K562 (cell line): Measurements from ENCODE around the gene COX14. TPM values are rescaled to one million over a fixed set of nuclear protein-coding genes. Genes with fewer than 3 reads are reported as not detected.

Experiments used
- ATAC-seq: fragments of 200-7000 bp; cut with Tn5 transposase; 3 replicates; pipeline ENCODE4 v1.9.1; 2020; ENCODE audit warnings: moderate library complexity
- BruUV-seq: library from RNA; stranded (reverse); fragments of 400-500 nt; replicated peaks from 2 replicates; lab custom pipeline; 2021; lab: Mats Ljungman, UMichigan
- CTCF ChIA-PET: fragments of 300-600 bp; formaldehyde crosslinking; extraction: SDS; loops from one replicate; lab custom pipeline; 2021; ENCODE audit warnings: low intra/inter-chr PET ratio; lab: Yijun Ruan, JAX
- POLR2A ChIA-PET: fragments of 300-600, 350-650 bp; sonication (Branson Sonifier 250); formaldehyde crosslinking; extraction: SDS; loops from one replicate; lab custom pipeline; 2021; ENCODE audit warnings: antibody characterized with exemption, inconsistent platforms; lab: Yijun Ruan, JAX
- DNase-seq, 4 experiments: peaks; one replicate each; pipeline versions ENCODE4 v3.0.0 to v3.0.0-alpha.2; 2011 to 2018; ENCODE audit warnings: low spot score in 3 of 4, mixed read lengths in 3 of 4; ENCODE audit errors: extremely low read depth in 1 of 4
- FAIRE-seq: peaks from 2 replicates; lab custom pipeline; 2011; peaks lifted over from hg19 to GRCh38; lab: Jason Lieb, UNC
- H2AFZ ChIP-seq: 2 replicates; pipeline ENCODE4 v1.6.0; 2011; ENCODE audit warnings: low read depth, low read length, control low read depth, inconsistent platforms
- H3K27ac ChIP-seq: fragments of 200-600 bp; 3 replicates; pipeline ENCODE4 v1.8.0; 2011; ENCODE audit warnings: low read depth, mild to moderate bottlenecking, control low read depth, inconsistent platforms, low read length, moderate library complexity, mixed read lengths; ENCODE audit errors: extremely low read depth
- H3K27me3 ChIP-seq, 2 experiments: fragments of 300-600 bp in 1 of 2; 2 replicates in 1 of 2; 3 replicates in 1 of 2; pipeline versions ENCODE4 v1.6.0 to v1.8.0; 2011; ENCODE audit warnings: inconsistent platforms in 2 of 2, low read length in 2 of 2, mild to moderate bottlenecking in 1 of 2, mixed read lengths in 1 of 2, moderate library complexity in 1 of 2; ENCODE audit not compliant: control insufficient read depth in 2 of 2, insufficient read depth in 2 of 2
- H3K36me3 ChIP-seq: fragments of 300-600 bp; 3 replicates; pipeline ENCODE4 v1.8.0; 2011; ENCODE audit warnings: mild to moderate bottlenecking, low read length, inconsistent platforms; ENCODE audit not compliant: control insufficient read depth, insufficient read depth
- H3K4me1 ChIP-seq, 2 experiments: fragments of 200-600 bp in 1 of 2; replicated peaks in 1 of 2; 2 replicates in 1 of 2; 3 replicates in 1 of 2; pipeline versions ENCODE4 v1.5.1 to v1.8.0; 2011; ENCODE audit warnings: inconsistent platforms in 2 of 2, low read length in 2 of 2, mild to moderate bottlenecking in 1 of 2, mixed read lengths in 1 of 2, moderate library complexity in 1 of 2; ENCODE audit not compliant: control insufficient read depth in 2 of 2, insufficient read depth in 2 of 2
- H3K4me2 ChIP-seq: 2 replicates; pipeline ENCODE4 v1.6.1; 2011; ENCODE audit warnings: low read length, control low read depth, inconsistent platforms, mixed read lengths; ENCODE audit not compliant: insufficient read depth
- H3K4me3 ChIP-seq: fragments of 200-600 bp; sonication (generic), shearing (Covaris generic); 2 replicates; pipeline ENCODE4 v1.5.1; 2016; ENCODE audit warnings: control low read depth, inconsistent platforms
- H3K79me2 ChIP-seq: fragments of 200-600 bp; 3 replicates; pipeline ENCODE4 v1.8.0; 2011; ENCODE audit warnings: low read length, inconsistent platforms; ENCODE audit not compliant: control insufficient read depth, insufficient read depth
- H3K9ac ChIP-seq, 2 experiments: 2 replicates each; pipeline versions ENCODE4 v1.6.0 to v1.6.1; 2011; ENCODE audit warnings: low read depth in 2 of 2, low read length in 2 of 2, control low read depth in 1 of 2, inconsistent platforms in 1 of 2, mild to moderate bottlenecking in 1 of 2, mixed read lengths in 1 of 2; ENCODE audit not compliant: insufficient read depth in 1 of 2
- H3K9me1 ChIP-seq: one replicate; pipeline ENCODE4 v1.6.0; 2011; ENCODE audit warnings: inconsistent platforms, mild to moderate bottlenecking, low read length, moderate library complexity; ENCODE audit not compliant: control insufficient read depth, insufficient read depth
- H3K9me3 ChIP-seq: replicated peaks from 2 replicates; pipeline ENCODE4 v1.5.1; 2011; ENCODE audit warnings: low read depth, low read length, inconsistent platforms; ENCODE audit not compliant: control insufficient read depth, insufficient read depth
- H4K20me1 ChIP-seq: replicated peaks from 2 replicates; pipeline ENCODE4 v1.6.1; 2011; ENCODE audit warnings: low read length, inconsistent platforms, mixed read lengths; ENCODE audit not compliant: control insufficient read depth, insufficient read depth
- CREB3L1 ChIP-seq: fragments of 450-650 bp; IDR thresholded peaks from 2 replicates; pipeline ENCODE4 v1.6.1; 2014; ENCODE audit warnings: low read depth, mild to moderate bottlenecking, moderate library complexity, borderline replicate concordance
- GTF3C2 ChIP-seq: IDR thresholded peaks from 3 replicates; pipeline ENCODE4 v1.6.1; 2011; ENCODE audit warnings: borderline replicate concordance, mild to moderate bottlenecking, moderate library complexity; ENCODE audit not compliant: insufficient read length; ENCODE audit errors: extremely low read depth
- HOXB6 ChIP-seq: fragments of 250-450 bp; sonication (Bioruptor Pico); IDR thresholded peaks from 2 replicates; pipeline ENCODE4 v1.5.1; 2022; ENCODE audit warnings: mild to moderate bottlenecking, borderline replicate concordance
- MYBL2 ChIP-seq, 2 experiments: fragments of 450-650 bp in 1 of 2; sonication (generic) in 1 of 2; formaldehyde crosslinking in 1 of 2; IDR thresholded peaks; 2 replicates each; pipeline versions ENCODE4 v1.6.1 to v1.8.1; 2017 to 2022; ENCODE audit warnings: borderline replicate concordance in 1 of 2, inconsistent platforms in 1 of 2, low read depth in 1 of 2, mild to moderate bottlenecking in 1 of 2, missing genetic modification reagents in 1 of 2, moderate library complexity in 1 of 2
- NCOA2 ChIP-seq, 2 experiments: fragments of 450-650 bp; IDR thresholded peaks; 2 replicates each; pipeline ENCODE4 v1.6.1; 2018; ENCODE audit warnings: mild to moderate bottlenecking in 2 of 2, moderate library complexity in 1 of 2; ENCODE audit not compliant: partially characterized antibody in 2 of 2
- POLR2A ChIP-seq: fragments of 450-650 bp; conservative IDR thresholded peaks from 2 replicates; pipeline ENCODE4 v1.6.1; 2016
- ZBTB17 ChIP-seq: fragments of 450-650 bp; formaldehyde crosslinking; IDR thresholded peaks from 2 replicates; pipeline ENCODE4 v1.4.0; 2020; ENCODE audit warnings: mild to moderate bottlenecking
- ZBTB8A ChIP-seq: fragments of 450-650 bp; IDR thresholded peaks from 2 replicates; pipeline ENCODE4 v1.6.1; 2018; ENCODE audit warnings: mild to moderate bottlenecking, moderate library complexity; ENCODE audit not compliant: partially characterized antibody
- ZHX1 ChIP-seq: fragments of 150-350 bp; conservative IDR thresholded peaks from 2 replicates; pipeline ENCODE4 v1.6.1; 2014; ENCODE audit warnings: low read length
- ZNF174 ChIP-seq: fragments of 250-450 bp; sonication (Bioruptor Pico); IDR thresholded peaks from 2 replicates; pipeline ENCODE4 v1.4.0; 2020; ENCODE audit warnings: mild to moderate bottlenecking
- ZNF232 ChIP-seq: sonication (generic); formaldehyde crosslinking; IDR thresholded peaks from 2 replicates; pipeline ENCODE4 v1.8.0; 2022; ENCODE audit warnings: mild to moderate bottlenecking, missing genetic modification reagents
- ZZZ3 ChIP-seq: fragments of 450-650 bp; IDR thresholded peaks from 2 replicates; pipeline ENCODE4 v1.6.1; 2016; ENCODE audit warnings: antibody characterized with exemption, mild to moderate bottlenecking, moderate library complexity
- WGBS: fragments of 100-300 bp; shearing (Covaris generic); methylation state at CpG from one replicate; pipeline ENCODE4 v1.1.6; 2016; ENCODE audit warnings: low coverage, mixed read lengths; ENCODE audit not compliant: insufficient coverage; ENCODE audit errors: missing lambda C conversion rate; 5-methylcytosine and 5-hydroxymethylcytosine counted together
- in situ Hi-C: fragments of 300-500 bp; cut with MboI; formaldehyde crosslinking; loops from 4 replicates; pipeline ENCODE4 v1.15.0; 2018; ENCODE audit warnings: inconsistent platforms, mixed read lengths
- intact Hi-C: fragments of 100-400 bp; cut with micrococcal nuclease; formaldehyde crosslinking; loops from 2 replicates; pipeline ENCODE4 v1.14.2; 2022
- polyA plus RNA-seq, 8 experiments: library from polyadenylated mRNA; depleted of rRNA in 4 of 8; stranded (reverse) in 5 of 8; unstranded in 3 of 8; fragments of >200 nt; fragmentation: Nextera tagmentation in 2 of 8; fragmentation: Illumina TruSeq in 1 of 8; extraction: Ambion mirVana in 2 of 8; extraction: Trizol in 1 of 8; gene quantifications; 2 replicates each; pipeline versions ENCODE4 v1.2.1 to v1.2.3, GENCODE V29; 2011 to 2014; ENCODE audit warnings: inconsistent platforms in 1 of 8, missing spikeins in 1 of 8
- total RNA-seq, 7 experiments: library from RNA; depleted of rRNA in 6 of 7; stranded (reverse); fragments of >200 nt in 6 of 7; fragmentation: Illumina TruSeq in 2 of 7; extraction: Trizol in 2 of 7; gene quantifications; 2 replicates each; pipeline versions ENCODE4 v1.2.1 to v1.2.3, GENCODE V29; 2011 to 2021; ENCODE audit warnings: low replicate concordance in 1 of 7

Gene COX14
- total and polyA plus RNA-seq, 9 of the 15 experiments (the other 6 are each of a cell fraction or from before 2014, with no cell fraction given) = 44.4 to 269 (median 53.4) TPM

- Histone ChIP-seq H3K27ac (0 out of 3 replicates have a peak overlapping the region, but pooled peaks have one; percentile 65), H4K20me1 (peaks cover 5% of the 10 kb centered on the region; the same call in 1 of the 2 replicates), H3K27me3 (no peaks in the 10 kb centered on the region), H3K36me3 (no peaks in the 10 kb centered on the region; the same call in 2 of the 3 replicates), H3K4me3 (no peak overlapping the region), H3K9ac (peak overlapping the region in 1 of 2 experiments; percentile 86; a peak in 2 of 4 replicates), H3K79me2 (peaks cover 23% of the 10 kb centered on the region), H3K9me1 (no peaks in the 10 kb centered on the region), H3K4me1 (peaks cover 32 to 49% of the 10 kb centered on the region in 2 experiments), H3K9me3 (no peaks in the 10 kb centered on the region), H2AFZ (peak overlapping the region; percentile 90), H3K4me2 (peak overlapping the region; percentile 98; the same call in 1 of the 2 replicates)
- FAIRE-seq = no peak
- intact Hi-C loops (no loop called here), in situ Hi-C loops (no loop called here)
- no TSS peak for BruUV-seq
- no peak for DNase-seq
- WGBS = 54% methylated on average over 2 of the region's 3 CpGs
- CTCF ChIA-PET = no interaction called here
- POLR2A ChIA-PET = interaction anchor here (0.6 to 2.7 kb wide), 6 partner anchors 9 to 58 kb away, joined by 3 to 6 read pairs (median 4); partner anchors contain the start of genes CERS5 and SMARCD1
- no peak for ATAC-seq
- no peak for TF ChIP-seq ZZZ3
- no peak for TF ChIP-seq ZBTB8A
- no peak for TF ChIP-seq ZBTB17 (CRISPR knock-in tag)
- TF ChIP-seq ZNF232 (CRISPR knock-in tag) = no peak
- TF ChIP-seq CREB3L1 = no peak
- TF ChIP-seq ZNF174 (CRISPR knock-in tag) = no peak
- no peak for TF ChIP-seq GTF3C2
- TF ChIP-seq MYBL2 (IDR thresholded peaks at IDR 0.05; ENCODE audit: low read depth) = no peak
- no peak for TF ChIP-seq MYBL2 (CRISPR knock-in tag; IDR thresholded peaks at IDR 0.05; ENCODE audit: borderline replicate concordance)
- no peak for TF ChIP-seq POLR2A
- TF ChIP-seq ZHX1 = no peak
- no peak for TF ChIP-seq HOXB6
- no peak for TF ChIP-seq NCOA2 (IDR thresholded peaks at IDR 0.05; ENCODE audit: partially characterized antibody in 2 of 2)
Observed at GRCh38 chr12:50109319-50109718, 2.7 kb upstream of the COX14 start.
